HCT116 (cell line): Measurements from ENCODE around the gene APP. TPM values are rescaled to one million over a fixed set of nuclear protein-coding genes. Genes with fewer than 3 reads are reported as not detected.

Source experiments
- ATAC-seq: fragments of 200-7000 bp; cut with Tn5 transposase; 2 replicates; pipeline ENCODE4 v1.9.1; 2020; ENCODE audit warnings: mild to moderate bottlenecking, moderate library complexity
- BruUV-seq: library from RNA; stranded (reverse); fragments of 400-500 nt; replicated peaks from 2 replicates; lab custom pipeline; 2021; lab: Mats Ljungman, UMichigan
- CTCF ChIA-PET: fragments of 300-600 bp; sonication (Branson Sonifier 250); formaldehyde crosslinking; loops from one replicate; lab custom pipeline; 2021; ENCODE audit warnings: antibody characterized with exemption; lab: Charles Lee
- POLR2A ChIA-PET: fragments of 300-600, 350-600 bp; sonication (Branson Sonifier 250); formaldehyde crosslinking; loops from one replicate; lab custom pipeline; 2021; ENCODE audit warnings: antibody characterized with exemption; lab: Charles Lee
- RAD21 ChIA-PET, 2 experiments: fragments of 300-600 bp; sonication (Branson Sonifier 250); formaldehyde crosslinking; loops; one replicate each; lab custom pipeline; 2023; ENCODE audit warnings: low total read pairs in 2 of 2; ENCODE audit not compliant: uncharacterized antibody in 2 of 2, unreplicated experiment in 2 of 2, low non-redundant PET in 1 of 2; lab: Charles Lee
- DNase-seq: peaks from one replicate; pipeline ENCODE4 v3.0.0-alpha.2; 2010; ENCODE audit warnings: low read depth, low spot score
- H2AFZ ChIP-seq: fragments of 200-600 bp; shearing (Covaris generic), sonication (generic); 2 replicates; pipeline ENCODE4 v1.6.1; 2017; ENCODE audit warnings: low read depth, mixed run types, mixed read lengths, antibody characterized with exemption, low read length; ENCODE audit not compliant: poor library complexity, severe bottlenecking
- H3K27ac ChIP-seq: 2 replicates; pipeline ENCODE4 v1.5.1; 2012; ENCODE audit warnings: low read depth, low read length
- H3K27me3 ChIP-seq: fragments of 200-600 bp; sonication (generic); 2 replicates; pipeline ENCODE4 v1.6.1; 2016; ENCODE audit warnings: mixed run types, low read length, mixed read lengths; ENCODE audit not compliant: insufficient read depth
- H3K36me3 ChIP-seq, 2 experiments: fragments of 200-500 bp in 1 of 2; fragments of 200-600 bp in 1 of 2; sonication (Bioruptor generic) in 1 of 2; sonication (generic) in 1 of 2; 2 replicates each; pipeline versions ENCODE4 v1.5.1 to v1.6.1; 2014 to 2016; ENCODE audit warnings: low read length in 2 of 2, inconsistent platforms in 1 of 2, mixed read lengths in 1 of 2, mixed run types in 1 of 2; ENCODE audit not compliant: insufficient read depth in 2 of 2, control insufficient read depth in 1 of 2
- H3K4me1 ChIP-seq, 2 experiments: fragments of 200-600 bp in 1 of 2; sonication (generic) in 1 of 2; 2 replicates each; pipeline versions ENCODE4 v1.5.1 to v1.6.1; 2012 to 2017; ENCODE audit warnings: low read length in 2 of 2, inconsistent platforms in 1 of 2, mild to moderate bottlenecking in 1 of 2, mixed read lengths in 1 of 2, mixed run types in 1 of 2, moderate library complexity in 1 of 2; ENCODE audit not compliant: insufficient read depth in 2 of 2, control insufficient read depth in 1 of 2
- H3K4me2 ChIP-seq: fragments of 200-600 bp; sonication (generic); 2 replicates; pipeline ENCODE4 v1.6.1; 2017; ENCODE audit warnings: mixed run types, low read length, mixed read lengths
- H3K4me3 ChIP-seq, 2 experiments: fragments of 200-600 bp in 1 of 2; sonication (generic) in 1 of 2; replicated peaks in 1 of 2; 2 replicates each; pipeline ENCODE4 v1.5.1; 2011 to 2016; ENCODE audit warnings: low read length in 2 of 2, control low read depth in 1 of 2, low read depth in 1 of 2, mild to moderate bottlenecking in 1 of 2, mixed read lengths in 1 of 2, mixed run types in 1 of 2
- H3K79me2 ChIP-seq: fragments of 200-600 bp; sonication (generic); 2 replicates; pipeline ENCODE4 v1.6.1; 2017; ENCODE audit warnings: mild to moderate bottlenecking, mixed run types, low read length, moderate library complexity, mixed read lengths; ENCODE audit not compliant: insufficient read depth
- H3K9ac ChIP-seq: fragments of 200-600 bp; sonication (generic); 2 replicates; pipeline ENCODE4 v1.6.1; 2016; ENCODE audit warnings: low read length, mixed read lengths
- H3K9me2 ChIP-seq: fragments of 200-600 bp; sonication (generic), shearing (Covaris generic); 2 replicates; pipeline ENCODE4 v1.6.1; 2017; ENCODE audit warnings: mixed run types, mild to moderate bottlenecking, moderate library complexity; ENCODE audit not compliant: insufficient read depth
- H3K9me3 ChIP-seq, 2 experiments: fragments of 200-500 bp in 1 of 2; fragments of 200-600 bp in 1 of 2; sonication (Bioruptor generic) in 1 of 2; sonication (generic) in 1 of 2; 2 replicates each; pipeline ENCODE4 v1.6.1; 2014 to 2017; ENCODE audit warnings: low read length in 2 of 2, mixed read lengths in 2 of 2, inconsistent platforms in 1 of 2, low read depth in 1 of 2, mild to moderate bottlenecking in 1 of 2, mixed run types in 1 of 2, moderate library complexity in 1 of 2; ENCODE audit not compliant: control insufficient read depth in 1 of 2, insufficient read depth in 1 of 2
- H4K20me1 ChIP-seq: fragments of 200-600 bp; sonication (generic), shearing (Covaris generic); 2 replicates; pipeline ENCODE4 v1.6.1; 2017; ENCODE audit warnings: mixed run types, mild to moderate bottlenecking, moderate library complexity; ENCODE audit not compliant: insufficient read depth
- ATF3 ChIP-seq: IDR thresholded peaks from 2 replicates; pipeline ENCODE4 v1.6.1; 2012
- CTCF ChIP-seq, 3 experiments: fragments of 200-600 bp in 1 of 3; sonication (generic) in 1 of 3; IDR thresholded peaks in 2 of 3; conservative IDR thresholded peaks in 1 of 3; 2 replicates each; pipeline ENCODE4 v1.5.1; 2012 to 2017; ENCODE audit warnings: low read depth in 2 of 3, low read length in 2 of 3, antibody characterized with exemption in 1 of 3, borderline replicate concordance in 1 of 3, control low read depth in 1 of 3, mild to moderate bottlenecking in 1 of 3, mixed read lengths in 1 of 3, mixed run types in 1 of 3, moderate library complexity in 1 of 3; ENCODE audit not compliant: insufficient read depth in 1 of 3
- FOSL1 ChIP-seq: IDR thresholded peaks from 2 replicates; pipeline ENCODE4 v1.6.1; 2012; ENCODE audit warnings: low read depth
- MAX ChIP-seq: IDR thresholded peaks from 2 replicates; pipeline ENCODE4 v1.6.1; 2012
- SP1 ChIP-seq: IDR thresholded peaks from 2 replicates; pipeline ENCODE4 v1.6.1; 2012; ENCODE audit warnings: low read depth
- TCF7L2 ChIP-seq: IDR thresholded peaks from 2 replicates; pipeline ENCODE4 v1.7.0; 2011; ENCODE audit warnings: borderline replicate concordance, inconsistent platforms; ENCODE audit not compliant: insufficient read depth, insufficient read length; ENCODE audit errors: extremely low read depth
- ZBTB33 ChIP-seq: IDR thresholded peaks from 2 replicates; pipeline ENCODE4 v1.6.1; 2011; ENCODE audit warnings: mild to moderate bottlenecking, low read length, moderate library complexity; ENCODE audit not compliant: insufficient replicate concordance; ENCODE audit errors: extremely low read depth
- ZNF274 ChIP-seq: fragments of 200-500 bp; sonication (Bioruptor generic); IDR thresholded peaks from 2 replicates; pipeline ENCODE4 v1.6.1; 2014; ENCODE audit warnings: mild to moderate bottlenecking, low read depth, low read length, inconsistent platforms
- intact Hi-C: fragments of 100-400 bp; cut with micrococcal nuclease; formaldehyde crosslinking; loops from 2 replicates; pipeline ENCODE4 v1.10.0; 2022
- total RNA-seq: library from RNA; stranded (reverse); gene quantifications from one replicate; pipeline ENCODE4 v1.2.1, GENCODE V29; 2021; ENCODE audit not compliant: unreplicated experiment

Gene APP
- total RNA-seq, 1 experiment from 2014 or later = 267 TPM

- Histone ChIP-seq H3K79me2 (peaks cover 73% of the 10 kb centered on the region), H4K20me1 (no peaks in the 10 kb centered on the region), H3K36me3 (peaks cover 2 to 7% of the 10 kb centered on the region in 2 experiments; a peak in 2 of 4 replicates), H2AFZ (no peak overlapping the region), H3K9me3 (no peaks in the 10 kb centered on the region), H3K9ac (no peak overlapping the region), H3K9me2 (no peaks in the 10 kb centered on the region), H3K27ac (no peak overlapping the region), H3K4me3 (no peak overlapping the region), H3K4me2 (no peak overlapping the region), H3K27me3 (no peaks in the 10 kb centered on the region), H3K4me1 (no peaks in the 10 kb centered on the region)
- ATAC-seq = no peak
- ChIA-PET RAD21 (no interaction called here), POLR2A (no interaction called here), CTCF (no interaction called here)
- TF ChIP-seq ATF3 (no peak), ZBTB33 (no peak), ZNF274 (no peak), CTCF (IDR thresholded peaks at IDR 0.05 in 2 of 3, conservative IDR thresholded peaks at IDR 0.05 in 1 of 3; ENCODE audit: borderline replicate concordance in 1 of 3, insufficient read depth in 1 of 3, low read depth in 2 of 3, low read length in 2 of 3) (no peak), SP1 (no peak), MAX (no peak), FOSL1 (no peak), TCF7L2 (no peak)
- no peak for DNase-seq
- BruUV-seq = no TSS peak
- intact Hi-C loops = no loop called here
Measured at GRCh38 chr21:26107429-26107828, 63.1 kb downstream of the APP start.
